Progenitor cell of endocrine pancreas (in vitro differentiated cells): Measurements from ENCODE around the gene HECW1. TPM values are rescaled to one million over a fixed set of nuclear protein-coding genes. Genes with fewer than 3 reads are reported as not detected.

Source experiments
- DNase-seq: peaks from one replicate; pipeline ENCODE4 v3.0.0; 2021; ENCODE audit warnings: low spot score; ENCODE audit not compliant: unreplicated experiment
- H3K27ac Mint-ChIP-seq: 2 replicates; pipeline ENCODE4 v1.8.0; 2021; ENCODE audit warnings: mild to moderate bottlenecking, moderate library complexity, mixed read lengths
- H3K27me3 Mint-ChIP-seq: 2 replicates; pipeline ENCODE4 v1.8.0; 2021; ENCODE audit warnings: mixed read lengths
- H3K36me3 Mint-ChIP-seq: 2 replicates; pipeline ENCODE4 v1.8.0; 2022; ENCODE audit warnings: mixed read lengths; ENCODE audit not compliant: insufficient read depth
- H3K4me1 Mint-ChIP-seq: 2 replicates; pipeline ENCODE4 v1.8.0; 2021; ENCODE audit warnings: low read depth, mixed read lengths
- H3K4me3 Mint-ChIP-seq: 2 replicates; pipeline ENCODE4 v1.8.0; 2021; ENCODE audit warnings: low read depth, mild to moderate bottlenecking, moderate library complexity, mixed read lengths
- H3K9me3 Mint-ChIP-seq: 2 replicates; pipeline ENCODE4 v1.8.0; 2021; ENCODE audit warnings: low read depth, mixed read lengths
- CTCF ChIP-seq: fragments of 200-600 bp; sonication (generic); IDR thresholded peaks from one replicate; pipeline ENCODE4 v1.5.0; 2021; ENCODE audit warnings: antibody characterized with exemption, mild to moderate bottlenecking; ENCODE audit not compliant: unreplicated experiment
- total RNA-seq: library from RNA; stranded (reverse); gene quantifications from 2 replicates; pipeline ENCODE4 v1.2.1, GENCODE V29; 2021

Gene HECW1
- total RNA-seq, 1 donor from 2014 or later = 0.50 TPM

- H3K4me1 Mint-ChIP-seq = peaks cover 5% of the 10 kb centered on the region
- no peak for DNase-seq
- no peaks in the 10 kb centered on the region for H3K9me3 Mint-ChIP-seq
- peak; percentile 33 for TF ChIP-seq CTCF
- H3K36me3 Mint-ChIP-seq = no peaks in the 10 kb centered on the region
- no peak overlapping the region for H3K27ac Mint-ChIP-seq
- H3K27me3 Mint-ChIP-seq = no peaks in the 10 kb centered on the region
- no peak overlapping the region for H3K4me3 Mint-ChIP-seq
Measured at GRCh38 chr7:43511029-43511428, 398.6 kb downstream of the HECW1 start.

GRCh38 chr7:43511769-43512515 lies 399.5 kb downstream of the HECW1 start:
- H3K36me3 Mint-ChIP-seq = no peaks in the 10 kb centered on the region
- no peaks in the 10 kb centered on the region for H3K9me3 Mint-ChIP-seq
- TF ChIP-seq CTCF = no peak
- no peaks in the 10 kb centered on the region for H3K27me3 Mint-ChIP-seq
- H3K4me3 Mint-ChIP-seq = no peak overlapping the region
- no peak overlapping the region for H3K27ac Mint-ChIP-seq
- H3K4me1 Mint-ChIP-seq = peaks cover 6% of the 10 kb centered on the region
- no peak for DNase-seq

GRCh38 chr7:43513251-43513650 lies 400.8 kb downstream of the HECW1 start:
- DNase-seq = no peak
- no peaks in the 10 kb centered on the region for H3K9me3 Mint-ChIP-seq
- H3K4me3 Mint-ChIP-seq = no peak overlapping the region
- TF ChIP-seq CTCF = no peak
- H3K27ac Mint-ChIP-seq = no peak overlapping the region
- no peaks in the 10 kb centered on the region for H3K36me3 Mint-ChIP-seq
- no peaks in the 10 kb centered on the region for H3K27me3 Mint-ChIP-seq
- peaks cover 8% of the 10 kb centered on the region for H3K4me1 Mint-ChIP-seq

- Mint-ChIP-seq H3K27me3 (no peaks in the 10 kb centered on the region), H3K4me1 (peaks cover 4% of the 10 kb centered on the region), H3K4me3 (no peak overlapping the region), H3K36me3 (no peaks in the 10 kb centered on the region), H3K9me3 (no peaks in the 10 kb centered on the region), H3K27ac (no peak overlapping the region)
- no peak for TF ChIP-seq CTCF
- DNase-seq = no peak
Measured at GRCh38 chr7:43516581-43517342, 404.3 kb downstream of the HECW1 start.

GRCh38 chr7:43517464-43517863 lies 405.0 kb downstream of the HECW1 start:
- Mint-ChIP-seq H3K36me3 (no peaks in the 10 kb centered on the region), H3K27me3 (no peaks in the 10 kb centered on the region), H3K9me3 (no peaks in the 10 kb centered on the region), H3K4me3 (no peak overlapping the region), H3K27ac (no peak overlapping the region), H3K4me1 (peaks cover 3% of the 10 kb centered on the region)
- TF ChIP-seq CTCF = no peak
- no peak for DNase-seq
